ENCODE data around the gene OR52B6. TPM values are rescaled to one million over a fixed set of nuclear protein-coding genes. Genes with fewer than 3 reads are reported as not detected.

The OR52B6 gene
- total RNA-seq = not detected in 2 replicates

GRCh38 chr11:5580577-5580976, at the start of gene OR52B6:
Gene OR52B6 (plus strand): TSS chr11:5580877. CDS start chr11:5580877, 0 bp downstream.

GRCh38 chr11:5548440-5548839, 32.2 kb upstream of the OR52B6 start, which contains the start of gene OR52H1:
Gene OR52H1 (minus strand): TSS chr11:5548540. CDS start chr11:5545505, 3,035 bp downstream.

DNA sequence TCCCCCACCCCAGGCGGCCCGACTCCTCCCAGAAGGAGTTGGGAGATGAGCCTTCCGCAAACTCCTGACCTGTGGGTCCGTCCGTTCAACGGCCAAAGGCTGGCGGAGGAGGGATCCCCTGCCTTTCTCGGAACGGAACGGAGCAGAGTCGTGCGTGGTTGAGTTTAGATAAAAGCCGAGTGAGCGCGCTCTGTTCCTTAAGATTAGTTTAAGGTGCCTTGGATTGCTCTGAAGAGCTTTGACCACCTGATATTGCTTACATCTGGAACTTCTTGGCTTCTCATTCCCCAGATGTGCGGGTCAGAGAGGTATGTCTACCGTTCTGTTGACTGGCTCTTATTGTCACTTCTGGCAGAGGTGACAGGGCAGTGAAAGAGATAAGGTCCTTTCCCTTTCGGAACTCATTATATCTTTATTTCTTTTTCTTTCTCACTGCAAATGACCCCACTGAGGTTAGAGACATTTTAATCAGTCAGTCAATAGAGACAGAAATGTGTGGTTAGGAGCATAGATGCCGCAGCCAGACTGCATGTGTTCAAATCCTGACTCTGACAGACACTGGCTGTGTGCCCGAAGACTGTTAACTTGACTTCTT, 16.0 kb downstream of the OR52B6 start, which contains the start of gene TRIM6:
Gene TRIM6, plus strand, starts transcription at position 31 of the 595 bp plus-strand sequence. Its CDS starts 261 bp downstream, at position 292.

DNA sequence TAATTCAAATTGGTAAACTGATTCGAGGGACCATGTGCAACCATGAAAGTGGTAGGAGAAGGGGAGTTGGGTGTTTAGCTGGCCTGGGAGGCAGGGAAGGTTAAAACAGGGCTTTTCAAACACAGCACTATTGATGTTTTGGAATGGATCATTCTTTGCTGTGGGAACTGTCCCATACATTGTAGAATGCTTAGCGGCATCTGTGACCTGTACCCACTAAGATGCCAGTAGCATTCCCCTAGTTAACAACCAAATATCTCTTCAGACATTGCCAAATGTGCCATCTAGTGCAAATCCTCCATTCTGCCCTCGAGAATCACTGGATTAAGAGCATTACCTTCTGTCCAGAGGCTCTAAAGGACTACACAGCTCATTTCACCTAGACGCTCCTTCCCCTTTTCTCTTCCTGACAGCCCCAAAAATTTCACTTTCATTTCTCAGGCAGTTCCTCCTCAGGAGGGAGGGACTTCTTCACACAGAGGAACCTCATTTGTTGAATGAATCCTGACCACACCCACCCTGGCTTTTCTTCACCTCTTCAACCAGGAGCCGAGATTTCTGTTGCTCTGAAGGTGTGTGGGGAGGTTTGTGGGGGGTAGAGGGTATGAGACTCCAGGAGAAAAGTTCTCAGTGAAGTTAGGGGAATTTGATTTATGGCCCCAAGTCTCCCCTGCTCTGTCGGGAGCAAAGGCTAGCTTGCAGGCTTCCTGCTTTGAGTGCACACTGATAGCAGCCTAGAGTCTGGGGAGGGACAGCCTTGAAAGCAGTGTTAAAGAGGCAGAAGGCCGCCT, 44.0 kb downstream of the OR52B6 start, which contains the start of gene TRIM34:
Gene TRIM34, plus strand, starts transcription at position 513 of the 791 bp plus-strand sequence. CDS start 7,331 bp downstream, outside the sequence.

Other genes starting within 250 kb of the OR52B6 start
- 0.57 TPM in 1 of 2 replicates, not detected in the other for gene OR51B5, start 237.4 kb upstream of the OR52B6 start, total RNA-seq
- not detected in 2 replicates for gene OR51B6, start 229.4 kb upstream of the OR52B6 start, total RNA-seq
- gene OR51M1, start 197.1 kb upstream of the OR52B6 start, total RNA-seq = not detected in 2 replicates
- gene OR51Q1, start 158.8 kb upstream of the OR52B6 start, total RNA-seq = not detected in 2 replicates
- not detected in 2 replicates for gene OR51I1, start 139.4 kb upstream of the OR52B6 start, total RNA-seq
- gene OR51I2, start 131.6 kb upstream of the OR52B6 start, total RNA-seq = not detected in 2 replicates
- not detected in 2 replicates for gene OR52D1, start 92.2 kb upstream of the OR52B6 start, total RNA-seq
- gene UBQLN3, start 70.9 kb upstream of the OR52B6 start, total RNA-seq = under 0.01 TPM in 1 of 2 replicates, not detected in the other
- 0.14 and 0.44 TPM in 2 replicates for gene UBQLNL, start 64.2 kb upstream of the OR52B6 start, total RNA-seq
- gene OR52H1, start 32.3 kb upstream of the OR52B6 start, total RNA-seq = 0.22 and 1.0 TPM in 2 replicates
- gene TRIM6, start 15.8 kb downstream of the OR52B6 start, total RNA-seq = 3.7 and 14.0 TPM in 2 replicates
- 4.4 and 9.6 TPM in 2 replicates for gene TRIM34, start 44.1 kb downstream of the OR52B6 start, total RNA-seq
- gene TRIM5, start 104.2 kb downstream of the OR52B6 start, total RNA-seq = 41.4 and 62.2 TPM in 2 replicates
- gene TRIM22, start 108.9 kb downstream of the OR52B6 start, total RNA-seq = 54.7 and 57.0 TPM in 2 replicates
- not detected in 2 replicates for gene OR56B1, start 155.6 kb downstream of the OR52B6 start, total RNA-seq
- gene OR52N4, start 173.4 kb downstream of the OR52B6 start, total RNA-seq = 0.14 TPM in 1 of 2 replicates, not detected in the other
- 0.72 TPM in 1 of 2 replicates, not detected in the other for gene OR52N5, start 202.5 kb downstream of the OR52B6 start, total RNA-seq
- 0.43 and 0.44 TPM in 2 replicates for gene OR52N1, start 210.4 kb downstream of the OR52B6 start, total RNA-seq
- not detected in 2 replicates for gene OR52N2, start 228.0 kb downstream of the OR52B6 start, total RNA-seq

All from placental pericyte (primary cell).